ENCODE results near the gene CD38. TPM values are rescaled to one million over a fixed set of nuclear protein-coding genes. Genes with fewer than 3 reads are reported as not detected.
"Not testable (repeated sequence)": the region's sequence is repeated elsewhere in the genome, so short reads cannot be mapped to it uniquely, and the experiment has no call there.

The CD38 gene
- polyA plus RNA-seq, 1 donor (not counting 4 experiments of a cell fraction or from before 2014, with no cell fraction given): 0.08 TPM

DNA sequence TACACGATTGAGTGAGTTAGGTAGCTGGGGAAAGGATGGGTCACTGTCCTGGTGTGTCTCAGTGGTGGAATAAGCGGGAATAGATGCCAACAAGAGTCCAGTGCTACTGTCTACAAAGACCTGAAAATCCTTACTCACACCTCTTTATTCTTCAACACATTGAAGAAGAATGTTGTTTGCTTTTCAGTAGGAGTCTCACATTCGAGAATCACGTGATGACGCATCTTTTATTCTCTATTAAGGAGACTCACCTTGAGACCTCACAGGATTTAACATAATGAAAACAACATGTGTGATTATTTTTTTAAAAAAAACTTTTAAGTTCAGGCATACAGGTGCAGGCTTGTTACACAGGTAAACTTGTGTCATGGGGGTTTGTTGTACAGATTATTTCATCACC lies 75.2 kb downstream of the CD38 start:
- no peaks in the 10 kb centered on the region for H3K36me3 ChIP-seq (ENCODE audit: control insufficient read depth in 2 of 2, extremely low read depth in 1 of 2, insufficient read depth in 2 of 2, low read length in 2 of 2)
- H3K4me1 ChIP-seq (ENCODE audit: control insufficient read depth, extremely low read depth, insufficient read depth, low read length): peaks cover 5% of the 10 kb centered on the region
- TF ChIP-seq, protein P1, sequence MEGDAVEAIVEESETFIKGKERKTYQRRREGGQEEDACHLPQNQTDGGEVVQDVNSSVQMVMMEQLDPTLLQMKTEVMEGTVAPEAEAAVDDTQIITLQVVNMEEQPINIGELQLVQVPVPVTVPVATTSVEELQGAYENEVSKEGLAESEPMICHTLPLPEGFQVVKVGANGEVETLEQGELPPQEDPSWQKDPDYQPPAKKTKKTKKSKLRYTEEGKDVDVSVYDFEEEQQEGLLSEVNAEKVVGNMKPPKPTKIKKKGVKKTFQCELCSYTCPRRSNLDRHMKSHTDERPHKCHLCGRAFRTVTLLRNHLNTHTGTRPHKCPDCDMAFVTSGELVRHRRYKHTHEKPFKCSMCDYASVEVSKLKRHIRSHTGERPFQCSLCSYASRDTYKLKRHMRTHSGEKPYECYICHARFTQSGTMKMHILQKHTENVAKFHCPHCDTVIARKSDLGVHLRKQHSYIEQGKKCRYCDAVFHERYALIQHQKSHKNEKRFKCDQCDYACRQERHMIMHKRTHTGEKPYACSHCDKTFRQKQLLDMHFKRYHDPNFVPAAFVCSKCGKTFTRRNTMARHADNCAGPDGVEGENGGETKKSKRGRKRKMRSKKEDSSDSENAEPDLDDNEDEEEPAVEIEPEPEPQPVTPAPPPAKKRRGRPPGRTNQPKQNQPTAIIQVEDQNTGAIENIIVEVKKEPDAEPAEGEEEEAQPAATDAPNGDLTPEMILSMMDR (optimal IDR thresholded peaks at IDR 0.05 in 1 of 3, IDR thresholded peaks at IDR 0.05 in 1 of 3, conservative IDR thresholded peaks at IDR 0.05 in 1 of 3; ENCODE audit: extremely low read depth in 1 of 3, insufficient read depth in 2 of 3, low read length in 3 of 3): no peak
- no peak for TF ChIP-seq EZH2 (IDR thresholded peaks at IDR 0.05; ENCODE audit: low read length)
- H3K4me3 ChIP-seq (ENCODE audit: control insufficient read depth in 2 of 3, extremely low read depth in 1 of 3, insufficient read depth in 2 of 3, low read depth in 1 of 3, low read length in 3 of 3): no peak overlapping the region
- H3K4me2 ChIP-seq (ENCODE audit: control insufficient read depth, extremely low read depth, insufficient read depth, low read depth, low read length): no peak overlapping the region
- no peaks in the 10 kb centered on the region for H4K20me1 ChIP-seq (ENCODE audit: control insufficient read depth, extremely low read depth, insufficient read depth, low read length)
- no peak overlapping the region for H3K9ac ChIP-seq (ENCODE audit: control insufficient read depth, extremely low read depth, insufficient read depth, low read length)
- no peak overlapping the region for H2AFZ ChIP-seq (ENCODE audit: control insufficient read depth, low read length)
- FAIRE-seq: no peak
- no peaks in the 10 kb centered on the region for H3K27me3 ChIP-seq (ENCODE audit: control insufficient read depth, extremely low read depth, insufficient read depth, low read length)
- no peaks in the 10 kb centered on the region for H3K9me1 ChIP-seq (ENCODE audit: control insufficient read depth, extremely low read depth, insufficient read depth, low read length)
- H3K9me3 ChIP-seq (ENCODE audit: control insufficient read depth, low read depth, low read length): no peaks in the 10 kb centered on the region
- dilution Hi-C loops (cut with MboI; ENCODE audit: extremely low pct_ligation_motif_present, low sequenced_read_pairs): no loop called here
- DNase-seq (ENCODE audit: low read depth, low spot score): no peak
- H3K79me2 ChIP-seq (ENCODE audit: control insufficient read depth, insufficient read depth, low read length): no peaks in the 10 kb centered on the region
- no peak overlapping the region for H3K27ac ChIP-seq (ENCODE audit: control insufficient read depth, insufficient read depth, low read length)

DNA sequence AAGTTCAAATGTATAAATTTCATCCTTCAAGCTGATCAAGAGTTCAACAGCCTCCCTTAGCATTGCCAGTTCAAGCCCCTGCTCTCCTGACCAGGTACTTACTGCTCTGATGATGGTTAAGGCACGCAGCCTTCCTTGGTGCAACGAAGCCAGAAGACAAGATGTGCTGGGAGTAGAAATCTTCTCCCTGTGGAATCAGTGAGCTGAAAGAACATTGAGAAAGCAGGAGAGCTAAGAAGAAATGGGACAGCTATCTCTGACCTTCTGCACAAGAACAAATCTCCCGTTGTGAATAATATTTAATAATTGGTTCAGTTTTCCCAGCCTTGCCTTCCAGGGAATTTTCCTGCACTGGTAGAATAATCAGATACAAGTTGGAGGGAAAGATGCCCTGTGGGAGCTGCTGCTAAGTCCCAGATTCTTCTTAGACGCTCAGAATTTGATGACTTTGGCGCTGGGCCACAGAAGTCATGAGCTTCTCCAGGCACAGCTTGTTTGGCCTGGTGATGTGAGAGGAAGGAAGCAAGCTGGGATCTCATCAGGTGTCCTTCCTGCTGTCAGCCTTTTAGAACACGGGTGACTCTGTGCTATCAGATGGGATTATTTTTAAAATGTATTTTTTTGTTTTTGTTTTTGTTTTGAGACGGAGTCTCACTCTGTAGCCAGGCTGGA lies 77.8 kb downstream of the CD38 start:
- Histone ChIP-seq H3K79me2 (ENCODE audit: control insufficient read depth, insufficient read depth, low read length) (no peaks in the 10 kb centered on the region), H3K27ac (ENCODE audit: control insufficient read depth, insufficient read depth, low read length) (no peak overlapping the region), H3K36me3 (ENCODE audit: control insufficient read depth in 2 of 2, extremely low read depth in 1 of 2, insufficient read depth in 2 of 2, low read length in 2 of 2) (no peaks in the 10 kb centered on the region), H3K4me2 (ENCODE audit: control insufficient read depth, extremely low read depth, insufficient read depth, low read depth, low read length) (no peak overlapping the region), H3K9ac (ENCODE audit: control insufficient read depth, extremely low read depth, insufficient read depth, low read length) (no peak overlapping the region), H4K20me1 (ENCODE audit: control insufficient read depth, extremely low read depth, insufficient read depth, low read length) (no peaks in the 10 kb centered on the region), H2AFZ (ENCODE audit: control insufficient read depth, low read length) (no peak overlapping the region), H3K9me1 (ENCODE audit: control insufficient read depth, extremely low read depth, insufficient read depth, low read length) (no peaks in the 10 kb centered on the region), H3K27me3 (ENCODE audit: control insufficient read depth, extremely low read depth, insufficient read depth, low read length) (no peaks in the 10 kb centered on the region), H3K4me1 (ENCODE audit: control insufficient read depth, extremely low read depth, insufficient read depth, low read length) (no peaks in the 10 kb centered on the region), H3K4me3 (ENCODE audit: control insufficient read depth in 2 of 3, extremely low read depth in 1 of 3, insufficient read depth in 2 of 3, low read depth in 1 of 3, low read length in 3 of 3) (no peak overlapping the region), H3K9me3 (ENCODE audit: control insufficient read depth, low read depth, low read length) (no peaks in the 10 kb centered on the region)
- TF ChIP-seq, protein P1 (optimal IDR thresholded peaks at IDR 0.05 in 1 of 3, IDR thresholded peaks at IDR 0.05 in 1 of 3, conservative IDR thresholded peaks at IDR 0.05 in 1 of 3; ENCODE audit: extremely low read depth in 1 of 3, insufficient read depth in 2 of 3, low read length in 3 of 3): no peak
- TF ChIP-seq EZH2 (IDR thresholded peaks at IDR 0.05; ENCODE audit: low read length): no peak
- FAIRE-seq (no peak), DNase-seq (ENCODE audit: low read depth, low spot score) (no peak)
- dilution Hi-C loops (cut with MboI; ENCODE audit: extremely low pct_ligation_motif_present, low sequenced_read_pairs): no loop called here

DNA sequence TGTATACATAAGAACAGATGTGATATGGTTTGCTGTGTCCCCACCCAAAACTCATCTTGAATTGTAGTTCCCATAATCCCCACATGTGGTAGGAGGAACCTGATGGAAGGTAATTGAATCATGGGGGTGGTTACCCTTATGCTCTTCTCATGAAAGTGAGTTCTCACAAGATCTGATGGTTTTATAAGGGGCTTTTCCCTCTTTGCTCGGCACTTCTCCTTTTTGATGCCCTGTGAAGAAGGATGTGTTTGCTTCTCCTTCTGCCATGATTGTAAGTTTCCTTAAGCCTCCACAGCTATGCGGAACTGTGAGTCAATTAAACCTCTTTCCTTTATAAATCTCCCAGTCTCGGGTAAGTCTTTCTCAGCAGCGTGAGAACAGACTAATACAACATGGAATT lies 83.1 kb downstream of the CD38 start:
- dilution Hi-C loops (cut with MboI; ENCODE audit: extremely low pct_ligation_motif_present, low sequenced_read_pairs): not testable (repeated sequence)

More for the DNA sequence above, 83.1 kb downstream of the CD38 start:
- not testable (repeated sequence) for H3K36me3 ChIP-seq (ENCODE audit: control insufficient read depth in 2 of 2, extremely low read depth in 1 of 2, insufficient read depth in 2 of 2, low read length in 2 of 2); H3K9me3 ChIP-seq (ENCODE audit: control insufficient read depth, low read depth, low read length); H3K9me1 ChIP-seq (ENCODE audit: control insufficient read depth, extremely low read depth, insufficient read depth, low read length); H4K20me1 ChIP-seq (ENCODE audit: control insufficient read depth, extremely low read depth, insufficient read depth, low read length); H3K9ac ChIP-seq (ENCODE audit: control insufficient read depth, extremely low read depth, insufficient read depth, low read length); DNase-seq (ENCODE audit: low read depth, low spot score); H3K4me3 ChIP-seq (ENCODE audit: control insufficient read depth in 2 of 3, extremely low read depth in 1 of 3, insufficient read depth in 2 of 3, low read depth in 1 of 3, low read length in 3 of 3); H3K27ac ChIP-seq (ENCODE audit: control insufficient read depth, insufficient read depth, low read length); H3K79me2 ChIP-seq (ENCODE audit: control insufficient read depth, insufficient read depth, low read length); FAIRE-seq; H3K27me3 ChIP-seq (ENCODE audit: control insufficient read depth, extremely low read depth, insufficient read depth, low read length); H3K4me1 ChIP-seq (ENCODE audit: control insufficient read depth, extremely low read depth, insufficient read depth, low read length); H2AFZ ChIP-seq (ENCODE audit: control insufficient read depth, low read length); H3K4me2 ChIP-seq (ENCODE audit: control insufficient read depth, extremely low read depth, insufficient read depth, low read depth, low read length)

All from keratinocyte (primary cell).